KMS-11 (cell line): ENCODE measurements around the gene SMYD5.
"Not testable (repeated sequence)": the region's sequence is repeated elsewhere in the genome, so short reads cannot be mapped to it uniquely, and the experiment has no call there.

ENCODE experiments used
- H2AFZ ChIP-seq: fragments of 200-600 bp; sonication (generic); 2 replicates; pipeline ENCODE4 v1.6.1; 2016; ENCODE audit warnings: antibody characterized with exemption, mixed run types, low read depth
- H3K27ac ChIP-seq: fragments of 200-600 bp; sonication (generic); 2 replicates; pipeline ENCODE4 v1.6.1; 2016; ENCODE audit warnings: mild to moderate bottlenecking, mixed run types
- H3K27me3 ChIP-seq: fragments of 200-600 bp; sonication (generic); 2 replicates; pipeline ENCODE4 v1.6.1; 2017; ENCODE audit warnings: mild to moderate bottlenecking, low read depth, mixed run types, moderate library complexity; ENCODE audit not compliant: insufficient read depth
- H3K36me3 ChIP-seq: fragments of 200-600 bp; sonication (generic); 2 replicates; pipeline ENCODE4 v1.6.1; 2017; ENCODE audit warnings: mild to moderate bottlenecking, mixed run types; ENCODE audit not compliant: insufficient read depth
- H3K4me1 ChIP-seq: fragments of 200-600 bp; sonication (generic); 2 replicates; pipeline ENCODE4 v1.6.1; 2016; ENCODE audit warnings: mild to moderate bottlenecking, low read depth, mixed run types; ENCODE audit not compliant: poor library complexity, severe bottlenecking
- H3K4me2 ChIP-seq: fragments of 200-600 bp; sonication (generic); 2 replicates; pipeline ENCODE4 v1.7.0; 2016; ENCODE audit warnings: mild to moderate bottlenecking, mixed run types
- H3K4me3 ChIP-seq: fragments of 200-600 bp; sonication (generic); IDR thresholded peaks from 2 replicates; pipeline ENCODE4 v1.6.1; 2017; ENCODE audit warnings: low read depth, low read length, mixed read lengths; ENCODE audit not compliant: insufficient read depth
- H3K79me2 ChIP-seq: fragments of 200-600 bp; sonication (generic); 2 replicates; pipeline ENCODE4 v1.6.1; 2016; ENCODE audit warnings: low read depth, mixed run types; ENCODE audit not compliant: insufficient read depth
- H3K9ac ChIP-seq: fragments of 200-600 bp; sonication (generic); 2 replicates; pipeline ENCODE4 v1.6.1; 2016; ENCODE audit warnings: mild to moderate bottlenecking, mixed run types
- H4K20me1 ChIP-seq: fragments of 200-600 bp; sonication (generic); 2 replicates; pipeline ENCODE4 v1.6.1; 2016; ENCODE audit warnings: mild to moderate bottlenecking, mixed run types; ENCODE audit not compliant: insufficient read depth
- TF ChIP-seq, protein P1 (sequence below): fragments of 200-600 bp; sonication (generic); conservative IDR thresholded peaks from 2 replicates; pipeline ENCODE4 v1.6.1; 2017; ENCODE audit warnings: low read depth, mild to moderate bottlenecking, antibody characterized with exemption, low read length, moderate library complexity, mixed read lengths

SMYD5 gene

DNA sequence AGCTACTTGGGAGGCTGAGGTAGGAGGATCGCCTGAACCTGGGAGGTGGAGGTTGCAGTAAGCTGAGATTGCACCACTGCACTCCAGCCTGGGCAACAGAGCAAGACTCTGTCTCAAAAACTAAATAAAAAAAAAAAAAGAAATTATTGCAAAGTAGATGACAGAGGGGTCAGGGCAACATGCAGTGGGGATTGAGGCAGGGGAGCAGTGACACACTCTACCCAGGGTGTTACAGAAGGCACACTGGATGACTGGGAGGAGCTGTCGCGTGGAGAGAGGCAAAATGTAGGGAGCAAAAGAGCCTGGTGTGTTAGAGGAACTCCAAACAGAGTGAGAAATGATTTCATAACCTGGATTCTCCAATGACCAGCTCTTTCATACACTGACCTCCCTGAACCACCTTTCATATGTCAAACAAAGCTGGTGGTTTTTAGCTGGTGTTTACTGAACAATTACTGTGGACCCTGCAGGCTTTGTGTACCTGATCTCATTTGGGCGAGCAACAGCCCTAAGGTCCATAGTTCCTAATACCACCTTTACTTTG lies 48.1 kb downstream of the SMYD5 start:
- Histone ChIP-seq H3K36me3 (peaks cover 4% of the 10 kb centered on the region; the same call in 1 of the 2 replicates), H3K4me1 (no peaks in the 10 kb centered on the region), H3K4me3 (no peak overlapping the region)

DNA sequence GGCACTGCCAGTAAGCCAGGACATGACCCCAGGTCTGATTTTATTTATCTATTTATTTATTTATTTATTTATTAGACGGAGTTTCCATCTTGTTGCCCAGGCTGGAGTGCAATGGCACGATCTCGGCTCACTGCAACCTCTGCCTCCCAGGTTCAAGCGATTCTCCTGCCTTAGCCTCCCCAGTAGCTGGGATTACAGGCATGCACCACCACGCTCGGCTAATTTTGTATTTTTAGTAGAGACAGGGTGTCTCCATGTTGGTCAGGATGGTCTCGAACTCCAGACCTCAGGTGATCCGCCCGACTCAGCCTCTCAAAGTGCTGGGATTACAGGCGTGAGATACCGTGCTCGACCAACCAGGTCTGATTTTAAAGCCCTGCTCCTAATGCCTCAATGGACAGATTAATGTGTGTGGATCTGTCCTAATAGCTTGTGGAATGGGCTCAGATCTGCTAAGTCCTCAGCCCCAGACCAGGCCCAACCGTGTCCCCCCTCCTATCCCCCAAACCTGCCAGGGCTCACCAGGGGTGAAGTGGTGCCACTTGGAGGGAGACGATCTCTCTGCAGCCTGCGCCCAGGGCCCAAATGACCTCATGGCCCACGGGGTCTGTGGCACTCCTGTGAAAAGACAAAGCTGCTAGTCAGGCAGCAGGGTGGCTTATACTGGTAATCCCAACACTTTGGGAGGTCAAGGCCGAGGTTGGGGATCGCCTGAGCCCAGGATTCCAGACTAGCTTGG lies 48.8 kb downstream of the SMYD5 start:
- not testable (repeated sequence) for H3K4me3 ChIP-seq, H4K20me1 ChIP-seq, H3K27ac ChIP-seq, H3K9ac ChIP-seq, H2AFZ ChIP-seq, H3K4me2 ChIP-seq, H3K27me3 ChIP-seq, H3K79me2 ChIP-seq, H3K4me1 ChIP-seq, H3K36me3 ChIP-seq

More for the DNA sequence above, 48.1 kb downstream of the SMYD5 start:
- Histone ChIP-seq H3K79me2 (no peaks in the 10 kb centered on the region), H3K4me2 (no peak overlapping the region), H2AFZ (no peak overlapping the region), H4K20me1 (no peaks in the 10 kb centered on the region), H3K9ac (no peak overlapping the region), H3K27ac (no peak overlapping the region), H3K27me3 (no peaks in the 10 kb centered on the region)
- TF ChIP-seq, protein P1, sequence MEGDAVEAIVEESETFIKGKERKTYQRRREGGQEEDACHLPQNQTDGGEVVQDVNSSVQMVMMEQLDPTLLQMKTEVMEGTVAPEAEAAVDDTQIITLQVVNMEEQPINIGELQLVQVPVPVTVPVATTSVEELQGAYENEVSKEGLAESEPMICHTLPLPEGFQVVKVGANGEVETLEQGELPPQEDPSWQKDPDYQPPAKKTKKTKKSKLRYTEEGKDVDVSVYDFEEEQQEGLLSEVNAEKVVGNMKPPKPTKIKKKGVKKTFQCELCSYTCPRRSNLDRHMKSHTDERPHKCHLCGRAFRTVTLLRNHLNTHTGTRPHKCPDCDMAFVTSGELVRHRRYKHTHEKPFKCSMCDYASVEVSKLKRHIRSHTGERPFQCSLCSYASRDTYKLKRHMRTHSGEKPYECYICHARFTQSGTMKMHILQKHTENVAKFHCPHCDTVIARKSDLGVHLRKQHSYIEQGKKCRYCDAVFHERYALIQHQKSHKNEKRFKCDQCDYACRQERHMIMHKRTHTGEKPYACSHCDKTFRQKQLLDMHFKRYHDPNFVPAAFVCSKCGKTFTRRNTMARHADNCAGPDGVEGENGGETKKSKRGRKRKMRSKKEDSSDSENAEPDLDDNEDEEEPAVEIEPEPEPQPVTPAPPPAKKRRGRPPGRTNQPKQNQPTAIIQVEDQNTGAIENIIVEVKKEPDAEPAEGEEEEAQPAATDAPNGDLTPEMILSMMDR = no peak

DNA sequence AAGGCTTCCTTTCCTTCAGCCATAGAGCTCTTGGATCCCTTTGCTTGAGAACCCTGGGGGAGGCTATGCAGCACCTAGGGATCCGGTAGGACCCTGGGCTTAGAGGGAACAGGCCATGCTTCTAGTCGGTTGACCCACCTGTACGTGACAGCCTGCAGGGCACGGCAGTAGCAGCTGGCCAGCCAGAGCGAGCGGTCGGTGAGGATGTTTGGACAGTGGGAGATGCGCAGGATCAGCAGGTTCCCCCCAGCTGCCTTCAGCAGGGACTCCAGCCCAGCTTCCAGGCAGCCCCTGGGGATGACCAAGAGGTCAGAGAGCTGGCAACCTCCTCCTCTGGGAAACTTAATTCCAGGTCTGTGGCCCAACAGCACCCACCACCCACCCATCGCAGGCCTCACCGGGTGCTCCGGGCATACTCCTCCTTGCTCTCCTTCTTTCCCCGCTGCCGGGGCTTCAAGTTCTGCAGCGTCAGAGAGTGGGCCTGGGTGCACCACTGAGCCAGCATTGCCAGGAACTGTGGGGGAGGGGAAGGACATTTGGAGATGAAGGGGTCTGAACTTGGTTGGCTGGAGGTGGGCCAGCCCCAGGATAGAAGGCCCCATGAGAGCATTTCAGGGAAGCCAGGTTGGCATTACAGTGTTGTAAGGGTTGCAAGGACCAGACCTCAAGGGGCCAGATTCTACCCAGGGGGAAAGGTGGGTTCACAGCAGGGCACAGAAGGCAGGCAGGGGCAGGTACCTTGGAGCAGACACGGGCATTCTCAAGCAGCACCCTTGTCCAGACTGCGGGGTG lies 49.7 kb downstream of the SMYD5 start:
- no peak overlapping the region for H3K4me3 ChIP-seq
- H2AFZ ChIP-seq = no peak overlapping the region
- H3K36me3 ChIP-seq = peaks cover 4% of the 10 kb centered on the region; the same call in 1 of the 2 replicates
- no peaks in the 10 kb centered on the region for H3K27me3 ChIP-seq
- H3K4me2 ChIP-seq = no peak overlapping the region
- H3K9ac ChIP-seq = no peak overlapping the region
- no peaks in the 10 kb centered on the region for H3K4me1 ChIP-seq
- TF ChIP-seq, protein P1 = no peak
- H4K20me1 ChIP-seq = no peaks in the 10 kb centered on the region
- no peak overlapping the region for H3K27ac ChIP-seq
- H3K79me2 ChIP-seq = 0 out of 2 replicates have a peak, but pooled peaks cover 4% of the 10 kb centered on the region

DNA sequence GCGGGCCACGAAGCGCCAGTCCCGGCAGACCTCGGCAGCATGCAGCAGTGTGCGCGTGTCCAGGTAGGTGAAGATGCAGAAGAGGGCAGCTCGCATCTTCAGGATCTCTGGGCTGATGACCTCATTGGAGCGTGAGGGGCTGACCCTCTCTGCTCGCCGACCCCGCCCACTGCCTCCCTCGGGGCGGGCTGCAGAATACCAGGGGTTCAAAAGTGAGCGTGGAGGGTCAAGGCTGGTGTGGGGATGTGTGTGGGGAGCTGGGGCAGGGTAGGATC lies 50.2 kb downstream of the SMYD5 start:
- TF ChIP-seq, protein P1 = no peak
- Histone ChIP-seq H3K79me2 (0 out of 2 replicates have a peak, but pooled peaks cover 4% of the 10 kb centered on the region), H3K4me2 (no peak overlapping the region), H3K9ac (no peak overlapping the region), H3K4me1 (no peaks in the 10 kb centered on the region), H3K36me3 (no peaks in the 10 kb centered on the region), H3K27me3 (no peaks in the 10 kb centered on the region), H4K20me1 (no peaks in the 10 kb centered on the region), H3K27ac (no peak overlapping the region), H2AFZ (no peak overlapping the region), H3K4me3 (no peak overlapping the region)
